ENCODE measurements around the gene CALML6. TPM values are rescaled to one million over a fixed set of nuclear protein-coding genes. Genes with fewer than 3 reads are reported as not detected.

Gene CALML6
- total RNA-seq, 1 experiment from 2014 or later, result 1.9 TPM

DNA sequence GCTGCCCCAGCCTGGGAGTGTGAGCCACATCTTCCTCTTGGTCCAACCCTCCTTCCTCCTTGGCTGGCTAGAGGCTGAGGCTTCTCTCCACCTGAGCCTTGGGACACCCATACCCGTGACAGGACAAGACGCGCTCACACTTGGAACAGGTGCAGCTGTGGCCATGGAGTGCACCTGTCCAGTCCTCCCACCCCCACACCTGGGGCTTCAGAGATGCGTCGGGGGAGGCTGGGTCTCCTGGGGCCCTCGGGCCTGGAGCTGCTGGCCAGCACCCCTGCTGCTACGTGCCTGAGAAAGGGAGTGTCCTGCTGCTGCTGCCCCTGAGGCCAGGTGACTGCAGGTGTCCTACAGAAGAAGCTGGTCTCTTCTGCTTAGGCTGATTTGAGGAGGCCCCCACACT, 41.0 kb downstream of the CALML6 start:
- ChIA-PET CTCF (interaction anchor here (0.9 to 11.8 kb wide), 7 partner anchors 12 to 176 kb away, joined by 3 to 312 read pairs (median 3); partner anchors contain the start of gene PRKCZ), POLR2A (no interaction called here)

More for the DNA sequence above, 41.0 kb downstream of the CALML6 start:
- H3K27ac Mint-ChIP-seq, result no peak overlapping the region
- ATAC-seq (no peak), DNase-seq (ENCODE audit: low spot score) (no peak)
- TF ChIP-seq ELF4 (CRISPR knock-in tag; IDR thresholded peaks at IDR 0.05; ENCODE audit: low read depth) (no peak), TEAD4 (CRISPR knock-in tag; IDR thresholded peaks at IDR 0.05) (no peak), CBFB (CRISPR knock-in tag; IDR thresholded peaks at IDR 0.05; ENCODE audit: low read depth) (no peak), TEAD1 (CRISPR knock-in tag; IDR thresholded peaks at IDR 0.05) (no peak), FOXJ3 (CRISPR knock-in tag; IDR thresholded peaks at IDR 0.05; ENCODE audit: borderline replicate concordance) (no peak), ZBTB21 (CRISPR knock-in tag; IDR thresholded peaks at IDR 0.05; ENCODE audit: borderline replicate concordance) (no peak), ZNF219 (CRISPR knock-in tag; IDR thresholded peaks at IDR 0.05; ENCODE audit: borderline replicate concordance) (no peak), GTF2I (CRISPR knock-in tag; conservative IDR thresholded peaks at IDR 0.05) (no peak), PRRX2 (CRISPR knock-in tag; IDR thresholded peaks at IDR 0.05) (no peak)
- TF ChIP-seq, protein P1, sequence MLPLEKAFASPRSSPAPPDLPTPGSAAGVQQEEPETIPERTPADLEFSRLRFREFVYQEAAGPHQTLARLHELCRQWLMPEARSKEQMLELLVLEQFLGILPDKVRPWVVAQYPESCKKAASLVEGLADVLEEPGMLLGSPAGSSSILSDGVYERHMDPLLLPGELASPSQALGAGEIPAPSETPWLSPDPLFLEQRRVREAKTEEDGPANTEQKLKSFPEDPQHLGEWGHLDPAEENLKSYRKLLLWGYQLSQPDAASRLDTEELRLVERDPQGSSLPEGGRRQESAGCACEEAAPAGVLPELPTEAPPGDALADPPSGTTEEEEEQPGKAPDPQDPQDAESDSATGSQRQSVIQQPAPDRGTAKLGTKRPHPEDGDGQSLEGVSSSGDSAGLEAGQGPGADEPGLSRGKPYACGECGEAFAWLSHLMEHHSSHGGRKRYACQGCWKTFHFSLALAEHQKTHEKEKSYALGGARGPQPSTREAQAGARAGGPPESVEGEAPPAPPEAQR (CRISPR knock-in tag; IDR thresholded peaks at IDR 0.05), result no peak
- TF ChIP-seq, protein P2, sequence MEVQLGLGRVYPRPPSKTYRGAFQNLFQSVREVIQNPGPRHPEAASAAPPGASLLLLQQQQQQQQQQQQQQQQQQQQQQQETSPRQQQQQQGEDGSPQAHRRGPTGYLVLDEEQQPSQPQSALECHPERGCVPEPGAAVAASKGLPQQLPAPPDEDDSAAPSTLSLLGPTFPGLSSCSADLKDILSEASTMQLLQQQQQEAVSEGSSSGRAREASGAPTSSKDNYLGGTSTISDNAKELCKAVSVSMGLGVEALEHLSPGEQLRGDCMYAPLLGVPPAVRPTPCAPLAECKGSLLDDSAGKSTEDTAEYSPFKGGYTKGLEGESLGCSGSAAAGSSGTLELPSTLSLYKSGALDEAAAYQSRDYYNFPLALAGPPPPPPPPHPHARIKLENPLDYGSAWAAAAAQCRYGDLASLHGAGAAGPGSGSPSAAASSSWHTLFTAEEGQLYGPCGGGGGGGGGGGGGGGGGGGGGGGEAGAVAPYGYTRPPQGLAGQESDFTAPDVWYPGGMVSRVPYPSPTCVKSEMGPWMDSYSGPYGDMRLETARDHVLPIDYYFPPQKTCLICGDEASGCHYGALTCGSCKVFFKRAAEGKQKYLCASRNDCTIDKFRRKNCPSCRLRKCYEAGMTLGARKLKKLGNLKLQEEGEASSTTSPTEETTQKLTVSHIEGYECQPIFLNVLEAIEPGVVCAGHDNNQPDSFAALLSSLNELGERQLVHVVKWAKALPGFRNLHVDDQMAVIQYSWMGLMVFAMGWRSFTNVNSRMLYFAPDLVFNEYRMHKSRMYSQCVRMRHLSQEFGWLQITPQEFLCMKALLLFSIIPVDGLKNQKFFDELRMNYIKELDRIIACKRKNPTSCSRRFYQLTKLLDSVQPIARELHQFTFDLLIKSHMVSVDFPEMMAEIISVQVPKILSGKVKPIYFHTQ (CRISPR knock-in tag; IDR thresholded peaks at IDR 0.05), result no peak
- TF ChIP-seq, protein P3, sequence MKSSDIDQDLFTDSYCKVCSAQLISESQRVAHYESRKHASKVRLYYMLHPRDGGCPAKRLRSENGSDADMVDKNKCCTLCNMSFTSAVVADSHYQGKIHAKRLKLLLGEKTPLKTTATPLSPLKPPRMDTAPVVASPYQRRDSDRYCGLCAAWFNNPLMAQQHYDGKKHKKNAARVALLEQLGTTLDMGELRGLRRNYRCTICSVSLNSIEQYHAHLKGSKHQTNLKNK (CRISPR knock-in tag; IDR thresholded peaks at IDR 0.05), result no peak
- TF ChIP-seq, protein P4, sequence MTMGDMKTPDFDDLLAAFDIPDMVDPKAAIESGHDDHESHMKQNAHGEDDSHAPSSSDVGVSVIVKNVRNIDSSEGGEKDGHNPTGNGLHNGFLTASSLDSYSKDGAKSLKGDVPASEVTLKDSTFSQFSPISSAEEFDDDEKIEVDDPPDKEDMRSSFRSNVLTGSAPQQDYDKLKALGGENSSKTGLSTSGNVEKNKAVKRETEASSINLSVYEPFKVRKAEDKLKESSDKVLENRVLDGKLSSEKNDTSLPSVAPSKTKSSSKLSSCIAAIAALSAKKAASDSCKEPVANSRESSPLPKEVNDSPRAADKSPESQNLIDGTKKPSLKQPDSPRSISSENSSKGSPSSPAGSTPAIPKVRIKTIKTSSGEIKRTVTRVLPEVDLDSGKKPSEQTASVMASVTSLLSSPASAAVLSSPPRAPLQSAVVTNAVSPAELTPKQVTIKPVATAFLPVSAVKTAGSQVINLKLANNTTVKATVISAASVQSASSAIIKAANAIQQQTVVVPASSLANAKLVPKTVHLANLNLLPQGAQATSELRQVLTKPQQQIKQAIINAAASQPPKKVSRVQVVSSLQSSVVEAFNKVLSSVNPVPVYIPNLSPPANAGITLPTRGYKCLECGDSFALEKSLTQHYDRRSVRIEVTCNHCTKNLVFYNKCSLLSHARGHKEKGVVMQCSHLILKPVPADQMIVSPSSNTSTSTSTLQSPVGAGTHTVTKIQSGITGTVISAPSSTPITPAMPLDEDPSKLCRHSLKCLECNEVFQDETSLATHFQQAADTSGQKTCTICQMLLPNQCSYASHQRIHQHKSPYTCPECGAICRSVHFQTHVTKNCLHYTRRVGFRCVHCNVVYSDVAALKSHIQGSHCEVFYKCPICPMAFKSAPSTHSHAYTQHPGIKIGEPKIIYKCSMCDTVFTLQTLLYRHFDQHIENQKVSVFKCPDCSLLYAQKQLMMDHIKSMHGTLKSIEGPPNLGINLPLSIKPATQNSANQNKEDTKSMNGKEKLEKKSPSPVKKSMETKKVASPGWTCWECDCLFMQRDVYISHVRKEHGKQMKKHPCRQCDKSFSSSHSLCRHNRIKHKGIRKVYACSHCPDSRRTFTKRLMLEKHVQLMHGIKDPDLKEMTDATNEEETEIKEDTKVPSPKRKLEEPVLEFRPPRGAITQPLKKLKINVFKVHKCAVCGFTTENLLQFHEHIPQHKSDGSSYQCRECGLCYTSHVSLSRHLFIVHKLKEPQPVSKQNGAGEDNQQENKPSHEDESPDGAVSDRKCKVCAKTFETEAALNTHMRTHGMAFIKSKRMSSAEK (CRISPR knock-in tag; IDR thresholded peaks at IDR 0.05; ENCODE audit: borderline replicate concordance), result no peak
- TF ChIP-seq, protein P5, sequence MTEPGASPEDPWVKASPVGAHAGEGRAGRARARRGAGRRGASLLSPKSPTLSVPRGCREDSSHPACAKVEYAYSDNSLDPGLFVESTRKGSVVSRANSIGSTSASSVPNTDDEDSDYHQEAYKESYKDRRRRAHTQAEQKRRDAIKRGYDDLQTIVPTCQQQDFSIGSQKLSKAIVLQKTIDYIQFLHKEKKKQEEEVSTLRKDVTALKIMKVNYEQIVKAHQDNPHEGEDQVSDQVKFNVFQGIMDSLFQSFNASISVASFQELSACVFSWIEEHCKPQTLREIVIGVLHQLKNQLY (CRISPR knock-in tag; IDR thresholded peaks at IDR 0.05), result no peak
- TF ChIP-seq, protein P6, sequence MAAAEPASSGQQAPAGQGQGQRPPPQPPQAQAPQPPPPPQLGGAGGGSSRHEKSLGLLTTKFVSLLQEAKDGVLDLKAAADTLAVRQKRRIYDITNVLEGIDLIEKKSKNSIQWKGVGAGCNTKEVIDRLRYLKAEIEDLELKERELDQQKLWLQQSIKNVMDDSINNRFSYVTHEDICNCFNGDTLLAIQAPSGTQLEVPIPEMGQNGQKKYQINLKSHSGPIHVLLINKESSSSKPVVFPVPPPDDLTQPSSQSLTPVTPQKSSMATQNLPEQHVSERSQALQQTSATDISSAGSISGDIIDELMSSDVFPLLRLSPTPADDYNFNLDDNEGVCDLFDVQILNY (CRISPR knock-in tag; IDR thresholded peaks at IDR 0.05), result no peak
- no peaks in the 10 kb centered on the region for H3K36me3 Mint-ChIP-seq
- no peak overlapping the region for H3K4me3 Mint-ChIP-seq
- no peaks in the 10 kb centered on the region; the same call in none of the 2 replicates for H3K27me3 Mint-ChIP-seq (ENCODE audit: low read depth)
- H3K4me1 Mint-ChIP-seq, result peaks cover 15% of the 10 kb centered on the region
- peaks cover 11% of the 10 kb centered on the region for H3K9me3 Mint-ChIP-seq
